Measurements from ENCODE around the gene EFCAB6.

DNA sequence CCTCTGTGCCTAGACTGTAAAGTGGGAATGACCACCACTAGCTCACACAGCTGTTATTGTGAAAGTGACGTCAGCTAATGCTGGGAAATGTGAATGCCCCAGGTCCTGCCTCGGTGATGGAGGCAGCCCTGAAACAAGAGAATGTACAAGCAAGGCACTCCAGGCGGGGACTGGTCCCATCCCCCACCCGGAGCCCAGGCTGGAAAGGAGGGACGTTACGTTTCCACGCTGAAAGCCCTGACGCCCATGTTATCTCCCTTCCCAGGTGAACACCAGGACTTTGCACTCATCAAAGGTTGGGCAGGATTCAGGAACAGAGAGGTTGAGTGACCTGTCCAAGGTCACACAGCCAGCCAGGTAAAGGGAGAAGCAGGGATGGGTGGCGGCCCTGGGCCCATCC lies 49.4 kb upstream of the EFCAB6 start:
- TF ChIP-seq JUN (IDR thresholded peaks at IDR 0.05; ENCODE audit: borderline replicate concordance, low read depth, low read length) (no peak), JUN (CRISPR knock-in tag; IDR thresholded peaks at IDR 0.05; ENCODE audit: borderline replicate concordance) (no peak), BACH1 (tag; IDR thresholded peaks at IDR 0.05) (no peak), RBM22 (IDR thresholded peaks at IDR 0.05; ENCODE audit: low read depth, low read length, poor library complexity, severe bottlenecking) (no peak), HIVEP1 (CRISPR knock-in tag; IDR thresholded peaks at IDR 0.05) (no peak), POLR2A (conservative IDR thresholded peaks at IDR 0.05) (no peak), ESRRA (IDR thresholded peaks at IDR 0.05; ENCODE audit: borderline replicate concordance, low read depth) (no peak), CHD1 (IDR thresholded peaks at IDR 0.05; ENCODE audit: low read length) (no peak), ZNF23 (CRISPR knock-in tag; IDR thresholded peaks at IDR 0.05) (no peak)
- TF ChIP-seq, protein P1, sequence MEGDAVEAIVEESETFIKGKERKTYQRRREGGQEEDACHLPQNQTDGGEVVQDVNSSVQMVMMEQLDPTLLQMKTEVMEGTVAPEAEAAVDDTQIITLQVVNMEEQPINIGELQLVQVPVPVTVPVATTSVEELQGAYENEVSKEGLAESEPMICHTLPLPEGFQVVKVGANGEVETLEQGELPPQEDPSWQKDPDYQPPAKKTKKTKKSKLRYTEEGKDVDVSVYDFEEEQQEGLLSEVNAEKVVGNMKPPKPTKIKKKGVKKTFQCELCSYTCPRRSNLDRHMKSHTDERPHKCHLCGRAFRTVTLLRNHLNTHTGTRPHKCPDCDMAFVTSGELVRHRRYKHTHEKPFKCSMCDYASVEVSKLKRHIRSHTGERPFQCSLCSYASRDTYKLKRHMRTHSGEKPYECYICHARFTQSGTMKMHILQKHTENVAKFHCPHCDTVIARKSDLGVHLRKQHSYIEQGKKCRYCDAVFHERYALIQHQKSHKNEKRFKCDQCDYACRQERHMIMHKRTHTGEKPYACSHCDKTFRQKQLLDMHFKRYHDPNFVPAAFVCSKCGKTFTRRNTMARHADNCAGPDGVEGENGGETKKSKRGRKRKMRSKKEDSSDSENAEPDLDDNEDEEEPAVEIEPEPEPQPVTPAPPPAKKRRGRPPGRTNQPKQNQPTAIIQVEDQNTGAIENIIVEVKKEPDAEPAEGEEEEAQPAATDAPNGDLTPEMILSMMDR (IDR thresholded peaks at IDR 0.05 in 2 of 3, conservative IDR thresholded peaks at IDR 0.05 in 1 of 3; ENCODE audit: insufficient read depth in 2 of 3, low read depth in 1 of 3, low read length in 3 of 3) = no peak
- TF ChIP-seq, protein P2, sequence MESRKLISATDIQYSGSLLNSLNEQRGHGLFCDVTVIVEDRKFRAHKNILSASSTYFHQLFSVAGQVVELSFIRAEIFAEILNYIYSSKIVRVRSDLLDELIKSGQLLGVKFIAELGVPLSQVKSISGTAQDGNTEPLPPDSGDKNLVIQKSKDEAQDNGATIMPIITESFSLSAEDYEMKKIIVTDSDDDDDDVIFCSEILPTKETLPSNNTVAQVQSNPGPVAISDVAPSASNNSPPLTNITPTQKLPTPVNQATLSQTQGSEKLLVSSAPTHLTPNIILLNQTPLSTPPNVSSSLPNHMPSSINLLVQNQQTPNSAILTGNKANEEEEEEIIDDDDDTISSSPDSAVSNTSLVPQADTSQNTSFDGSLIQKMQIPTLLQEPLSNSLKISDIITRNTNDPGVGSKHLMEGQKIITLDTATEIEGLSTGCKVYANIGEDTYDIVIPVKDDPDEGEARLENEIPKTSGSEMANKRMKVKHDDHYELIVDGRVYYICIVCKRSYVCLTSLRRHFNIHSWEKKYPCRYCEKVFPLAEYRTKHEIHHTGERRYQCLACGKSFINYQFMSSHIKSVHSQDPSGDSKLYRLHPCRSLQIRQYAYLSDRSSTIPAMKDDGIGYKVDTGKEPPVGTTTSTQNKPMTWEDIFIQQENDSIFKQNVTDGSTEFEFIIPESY (CRISPR knock-in tag; IDR thresholded peaks at IDR 0.05) = no peak
- TF ChIP-seq, protein P3, sequence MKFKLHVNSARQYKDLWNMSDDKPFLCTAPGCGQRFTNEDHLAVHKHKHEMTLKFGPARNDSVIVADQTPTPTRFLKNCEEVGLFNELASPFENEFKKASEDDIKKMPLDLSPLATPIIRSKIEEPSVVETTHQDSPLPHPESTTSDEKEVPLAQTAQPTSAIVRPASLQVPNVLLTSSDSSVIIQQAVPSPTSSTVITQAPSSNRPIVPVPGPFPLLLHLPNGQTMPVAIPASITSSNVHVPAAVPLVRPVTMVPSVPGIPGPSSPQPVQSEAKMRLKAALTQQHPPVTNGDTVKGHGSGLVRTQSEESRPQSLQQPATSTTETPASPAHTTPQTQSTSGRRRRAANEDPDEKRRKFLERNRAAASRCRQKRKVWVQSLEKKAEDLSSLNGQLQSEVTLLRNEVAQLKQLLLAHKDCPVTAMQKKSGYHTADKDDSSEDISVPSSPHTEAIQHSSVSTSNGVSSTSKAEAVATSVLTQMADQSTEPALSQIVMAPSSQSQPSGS (CRISPR knock-in tag; IDR thresholded peaks at IDR 0.05) = no peak
- TF ChIP-seq, protein P4, sequence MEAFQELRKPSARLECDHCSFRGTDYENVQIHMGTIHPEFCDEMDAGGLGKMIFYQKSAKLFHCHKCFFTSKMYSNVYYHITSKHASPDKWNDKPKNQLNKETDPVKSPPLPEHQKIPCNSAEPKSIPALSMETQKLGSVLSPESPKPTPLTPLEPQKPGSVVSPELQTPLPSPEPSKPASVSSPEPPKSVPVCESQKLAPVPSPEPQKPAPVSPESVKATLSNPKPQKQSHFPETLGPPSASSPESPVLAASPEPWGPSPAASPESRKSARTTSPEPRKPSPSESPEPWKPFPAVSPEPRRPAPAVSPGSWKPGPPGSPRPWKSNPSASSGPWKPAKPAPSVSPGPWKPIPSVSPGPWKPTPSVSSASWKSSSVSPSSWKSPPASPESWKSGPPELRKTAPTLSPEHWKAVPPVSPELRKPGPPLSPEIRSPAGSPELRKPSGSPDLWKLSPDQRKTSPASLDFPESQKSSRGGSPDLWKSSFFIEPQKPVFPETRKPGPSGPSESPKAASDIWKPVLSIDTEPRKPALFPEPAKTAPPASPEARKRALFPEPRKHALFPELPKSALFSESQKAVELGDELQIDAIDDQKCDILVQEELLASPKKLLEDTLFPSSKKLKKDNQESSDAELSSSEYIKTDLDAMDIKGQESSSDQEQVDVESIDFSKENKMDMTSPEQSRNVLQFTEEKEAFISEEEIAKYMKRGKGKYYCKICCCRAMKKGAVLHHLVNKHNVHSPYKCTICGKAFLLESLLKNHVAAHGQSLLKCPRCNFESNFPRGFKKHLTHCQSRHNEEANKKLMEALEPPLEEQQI (IDR thresholded peaks at IDR 0.05) = no peak
- TF ChIP-seq, protein P5, sequence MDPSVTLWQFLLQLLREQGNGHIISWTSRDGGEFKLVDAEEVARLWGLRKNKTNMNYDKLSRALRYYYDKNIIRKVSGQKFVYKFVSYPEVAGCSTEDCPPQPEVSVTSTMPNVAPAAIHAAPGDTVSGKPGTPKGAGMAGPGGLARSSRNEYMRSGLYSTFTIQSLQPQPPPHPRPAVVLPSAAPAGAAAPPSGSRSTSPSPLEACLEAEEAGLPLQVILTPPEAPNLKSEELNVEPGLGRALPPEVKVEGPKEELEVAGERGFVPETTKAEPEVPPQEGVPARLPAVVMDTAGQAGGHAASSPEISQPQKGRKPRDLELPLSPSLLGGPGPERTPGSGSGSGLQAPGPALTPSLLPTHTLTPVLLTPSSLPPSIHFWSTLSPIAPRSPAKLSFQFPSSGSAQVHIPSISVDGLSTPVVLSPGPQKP (CRISPR knock-in tag; IDR thresholded peaks at IDR 0.05) = no peak

Data from K562 (cell line).